Cardiac muscle cell (in vitro differentiated cells and primary cell): Measurements from ENCODE around the gene FAM149A. TPM values are rescaled to one million over a fixed set of nuclear protein-coding genes. Genes with fewer than 3 reads are reported as not detected.
A peak's percentile ranks its signal among the peaks of the same experiment; 100 is the strongest.

Experiments
- DNase-seq, 2 donors: peaks; one replicate each; pipeline versions ENCODE4 v3.0.0 to v3.0.0-alpha.2; 2010 to 2017; ENCODE audit warnings: low read depth in 1 of 2, low spot score in 1 of 2
- H3K27ac ChIP-seq: fragments of 200-600 bp; sonication (generic); 2 replicates; pipeline ENCODE4 v1.5.1; 2016
- H3K27me3 ChIP-seq: fragments of 200-600 bp; sonication (generic); 2 replicates; pipeline ENCODE4 v1.6.0; 2016; ENCODE audit warnings: control low read depth
- H3K36me3 ChIP-seq: fragments of 200-600 bp; sonication (generic); 2 replicates; pipeline ENCODE4 v1.5.1; 2016; ENCODE audit warnings: control low read depth
- H3K4me1 ChIP-seq: fragments of 200-600 bp; sonication (generic); 2 replicates; pipeline ENCODE4 v1.8.1; 2017; ENCODE audit warnings: low read depth, mild to moderate bottlenecking, mixed run types
- H3K4me3 ChIP-seq: fragments of 200-600 bp; sonication (generic); 2 replicates; pipeline ENCODE4 v1.5.1; 2016; ENCODE audit warnings: mild to moderate bottlenecking
- H3K9me3 ChIP-seq: fragments of 200-600 bp; sonication (generic); 2 replicates; pipeline ENCODE4 v1.5.1; 2017; ENCODE audit warnings: low read depth, mild to moderate bottlenecking, control low read depth
- polyA plus RNA-seq: library from polyadenylated mRNA; unstranded; fragments of >200 nt; fragmentation: Nextera tagmentation; extraction: Ambion mirVana; gene quantifications from 2 replicates; pipeline ENCODE4 v1.2.1, GENCODE V29; 2016
- total RNA-seq: library from RNA; depleted of rRNA; stranded (reverse); fragments of >200 nt; gene quantifications from 2 replicates; pipeline ENCODE4 v1.2.3, GENCODE V29; 2016
- TF ChIP-seq, protein P1 (sequence below): IDR thresholded peaks from 2 replicates; pipeline ENCODE4 v1.5.1; 2012; ENCODE audit warnings: low read depth, mild to moderate bottlenecking, low read length

FAM149A gene
- total and polyA plus RNA-seq, 2 experiments from 2014 or later = 9.8 to 14.1 TPM

DNA sequence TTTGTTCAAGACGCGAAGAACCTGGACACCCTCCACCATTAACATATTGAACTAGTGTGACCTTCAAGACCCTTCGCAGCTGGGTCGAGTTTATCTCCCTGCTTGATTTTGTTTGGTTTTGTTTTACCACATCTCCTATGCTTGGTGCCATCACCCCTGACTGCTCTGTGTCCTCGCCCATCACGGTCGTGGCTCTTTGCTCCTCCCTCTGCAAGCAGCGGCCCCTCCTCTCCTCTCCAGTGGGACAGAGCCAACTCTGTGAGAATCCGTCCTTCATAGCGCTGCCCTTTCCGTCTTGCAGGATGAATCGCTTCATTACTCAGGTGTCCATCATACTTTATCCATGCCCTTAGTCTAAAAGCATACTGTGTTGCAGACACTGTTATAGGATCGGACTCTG, 9.1 kb upstream of the FAM149A start:
- no peaks in the 10 kb centered on the region for H3K4me1 ChIP-seq
- H3K36me3 ChIP-seq = no peaks in the 10 kb centered on the region
- H3K9me3 ChIP-seq = no peaks in the 10 kb centered on the region
- no peak overlapping the region for H3K4me3 ChIP-seq
- TF ChIP-seq, protein P1, sequence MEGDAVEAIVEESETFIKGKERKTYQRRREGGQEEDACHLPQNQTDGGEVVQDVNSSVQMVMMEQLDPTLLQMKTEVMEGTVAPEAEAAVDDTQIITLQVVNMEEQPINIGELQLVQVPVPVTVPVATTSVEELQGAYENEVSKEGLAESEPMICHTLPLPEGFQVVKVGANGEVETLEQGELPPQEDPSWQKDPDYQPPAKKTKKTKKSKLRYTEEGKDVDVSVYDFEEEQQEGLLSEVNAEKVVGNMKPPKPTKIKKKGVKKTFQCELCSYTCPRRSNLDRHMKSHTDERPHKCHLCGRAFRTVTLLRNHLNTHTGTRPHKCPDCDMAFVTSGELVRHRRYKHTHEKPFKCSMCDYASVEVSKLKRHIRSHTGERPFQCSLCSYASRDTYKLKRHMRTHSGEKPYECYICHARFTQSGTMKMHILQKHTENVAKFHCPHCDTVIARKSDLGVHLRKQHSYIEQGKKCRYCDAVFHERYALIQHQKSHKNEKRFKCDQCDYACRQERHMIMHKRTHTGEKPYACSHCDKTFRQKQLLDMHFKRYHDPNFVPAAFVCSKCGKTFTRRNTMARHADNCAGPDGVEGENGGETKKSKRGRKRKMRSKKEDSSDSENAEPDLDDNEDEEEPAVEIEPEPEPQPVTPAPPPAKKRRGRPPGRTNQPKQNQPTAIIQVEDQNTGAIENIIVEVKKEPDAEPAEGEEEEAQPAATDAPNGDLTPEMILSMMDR = no peak
- no peaks in the 10 kb centered on the region for H3K27me3 ChIP-seq
- DNase-seq = no peak
- no peak overlapping the region for H3K27ac ChIP-seq

DNA sequence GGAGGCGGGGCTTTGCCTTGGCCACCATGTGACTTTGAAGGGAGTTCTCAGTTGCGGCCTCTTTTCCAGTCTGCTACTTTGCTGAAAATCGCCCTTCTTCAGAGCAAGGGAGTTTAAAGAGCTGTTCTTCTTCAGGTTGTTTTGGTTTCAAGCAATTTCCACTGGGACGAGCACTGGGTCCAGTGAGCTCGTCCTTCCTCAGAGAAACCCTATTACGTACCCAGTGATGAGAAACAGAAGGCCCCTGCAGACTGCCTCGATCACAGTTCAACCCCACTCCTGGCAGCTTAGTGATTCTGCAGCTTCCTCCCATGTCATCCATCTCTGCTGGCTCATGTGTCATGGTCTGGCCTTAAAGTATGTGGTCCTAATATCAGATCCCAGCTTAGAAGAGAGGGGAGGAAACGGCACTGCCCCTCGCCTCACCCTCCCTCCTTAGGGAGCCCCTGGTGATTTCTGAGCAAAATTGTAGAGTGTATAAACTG, 7.8 kb upstream of the FAM149A start:
- DNase-seq = no peak
- H3K4me1 ChIP-seq = no peaks in the 10 kb centered on the region
- no peaks in the 10 kb centered on the region for H3K27me3 ChIP-seq
- no peak overlapping the region for H3K4me3 ChIP-seq
- no peak overlapping the region for H3K27ac ChIP-seq
- TF ChIP-seq, protein P1 = no peak
- H3K36me3 ChIP-seq = no peaks in the 10 kb centered on the region
- H3K9me3 ChIP-seq = no peaks in the 10 kb centered on the region

DNA sequence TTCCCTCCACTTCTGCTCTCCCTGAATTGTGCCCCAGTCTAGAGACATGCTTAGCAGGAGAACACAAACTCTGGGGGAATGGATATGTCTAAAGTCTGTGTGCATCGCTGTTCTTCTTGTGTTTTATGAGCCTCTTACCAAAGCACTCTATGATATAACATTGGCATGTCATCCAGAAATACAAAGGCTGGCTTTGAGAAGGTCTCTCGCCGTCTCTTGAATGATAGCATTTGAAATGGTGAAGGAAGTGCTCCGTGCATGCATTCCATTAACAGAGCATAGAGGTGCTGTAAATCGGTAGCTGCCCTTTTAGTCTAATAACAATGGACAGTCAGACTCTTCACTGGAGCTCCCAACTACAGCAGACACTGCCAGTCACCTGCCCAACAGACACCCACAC, 7.1 kb upstream of the FAM149A start:
- TF ChIP-seq, protein P1 = no peak
- Histone ChIP-seq H3K9me3 (no peaks in the 10 kb centered on the region), H3K4me3 (no peak overlapping the region), H3K36me3 (no peaks in the 10 kb centered on the region), H3K27me3 (no peaks in the 10 kb centered on the region), H3K4me1 (no peaks in the 10 kb centered on the region), H3K27ac (no peak overlapping the region)
- DNase-seq = no peak

DNA sequence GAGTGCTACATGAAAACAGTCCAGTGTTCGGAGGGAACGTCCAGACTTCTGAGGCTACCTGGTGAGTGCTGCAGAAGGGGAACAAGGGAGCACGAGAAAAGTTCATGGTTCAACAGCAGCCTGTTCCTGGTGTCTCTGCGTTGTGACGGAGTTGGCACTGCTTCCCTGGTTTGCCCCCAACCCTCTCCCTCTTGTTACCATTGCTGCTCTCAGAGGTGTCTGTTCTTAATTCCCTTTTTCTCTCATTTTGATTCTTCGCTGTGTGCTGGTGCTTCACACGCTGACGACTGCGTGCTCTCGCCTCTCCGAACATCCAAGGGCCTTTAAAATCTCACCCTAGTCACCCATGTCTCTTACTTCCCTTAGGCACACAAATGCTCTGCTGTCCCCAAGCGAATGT, 1.6 kb upstream of the FAM149A start:
- TF ChIP-seq, protein P1 = no peak
- Histone ChIP-seq H3K4me1 (no peaks in the 10 kb centered on the region), H3K9me3 (no peaks in the 10 kb centered on the region), H3K4me3 (no peak overlapping the region), H3K27me3 (peaks cover 40% of the 10 kb centered on the region), H3K27ac (no peak overlapping the region), H3K36me3 (no peaks in the 10 kb centered on the region)
- DNase-seq = no peak

DNA sequence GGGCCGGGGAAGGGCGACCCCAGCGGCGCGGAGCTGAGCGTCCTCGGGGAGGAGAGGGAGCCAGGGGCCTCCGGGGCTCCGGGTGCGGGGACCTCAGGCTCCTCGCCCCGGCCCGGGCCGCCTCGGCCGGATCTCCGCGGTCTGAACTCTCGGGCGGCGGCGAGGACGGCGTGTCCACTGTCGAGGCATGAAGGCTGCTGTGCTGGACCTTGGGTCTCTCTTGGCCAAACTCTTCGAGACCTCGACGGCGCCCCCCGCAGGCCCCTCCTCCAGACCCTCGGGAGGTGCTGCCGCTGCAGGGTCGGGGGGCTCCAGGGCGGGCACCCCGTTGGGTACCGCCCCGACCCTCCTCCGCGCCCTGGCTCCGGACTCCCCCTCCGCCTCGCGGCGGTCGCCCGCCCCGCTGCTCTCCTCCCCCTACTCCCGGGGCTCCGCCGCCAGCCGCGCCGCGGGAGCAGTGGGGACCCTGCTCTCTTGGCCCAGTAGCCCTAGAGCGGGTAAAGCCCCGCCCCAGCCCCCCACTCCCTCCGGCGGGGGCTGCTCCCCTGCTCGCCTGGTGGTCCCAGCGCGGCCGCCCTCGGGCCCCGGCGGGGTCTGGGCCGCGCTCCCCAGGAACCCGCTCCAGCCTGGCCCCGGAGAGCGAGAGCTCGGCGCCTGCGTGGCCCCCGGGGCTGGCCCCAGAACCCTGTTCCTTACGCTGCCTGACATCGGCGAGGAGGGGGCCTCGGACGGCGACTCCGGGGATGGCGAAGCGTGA, 564 bp downstream of the FAM149A start:
- TF ChIP-seq, protein P1 = peak; percentile 3
- peak overlapping the region; percentile 33 for H3K4me3 ChIP-seq
- H3K36me3 ChIP-seq = no peaks in the 10 kb centered on the region
- no peak overlapping the region for H3K27ac ChIP-seq
- H3K9me3 ChIP-seq = no peaks in the 10 kb centered on the region
- no peaks in the 10 kb centered on the region for H3K4me1 ChIP-seq
- H3K27me3 ChIP-seq = peaks cover 40% of the 10 kb centered on the region
- peak; percentile 8 to 38 for DNase-seq
